ENCODE results near the gene NCBP3.

DNA sequence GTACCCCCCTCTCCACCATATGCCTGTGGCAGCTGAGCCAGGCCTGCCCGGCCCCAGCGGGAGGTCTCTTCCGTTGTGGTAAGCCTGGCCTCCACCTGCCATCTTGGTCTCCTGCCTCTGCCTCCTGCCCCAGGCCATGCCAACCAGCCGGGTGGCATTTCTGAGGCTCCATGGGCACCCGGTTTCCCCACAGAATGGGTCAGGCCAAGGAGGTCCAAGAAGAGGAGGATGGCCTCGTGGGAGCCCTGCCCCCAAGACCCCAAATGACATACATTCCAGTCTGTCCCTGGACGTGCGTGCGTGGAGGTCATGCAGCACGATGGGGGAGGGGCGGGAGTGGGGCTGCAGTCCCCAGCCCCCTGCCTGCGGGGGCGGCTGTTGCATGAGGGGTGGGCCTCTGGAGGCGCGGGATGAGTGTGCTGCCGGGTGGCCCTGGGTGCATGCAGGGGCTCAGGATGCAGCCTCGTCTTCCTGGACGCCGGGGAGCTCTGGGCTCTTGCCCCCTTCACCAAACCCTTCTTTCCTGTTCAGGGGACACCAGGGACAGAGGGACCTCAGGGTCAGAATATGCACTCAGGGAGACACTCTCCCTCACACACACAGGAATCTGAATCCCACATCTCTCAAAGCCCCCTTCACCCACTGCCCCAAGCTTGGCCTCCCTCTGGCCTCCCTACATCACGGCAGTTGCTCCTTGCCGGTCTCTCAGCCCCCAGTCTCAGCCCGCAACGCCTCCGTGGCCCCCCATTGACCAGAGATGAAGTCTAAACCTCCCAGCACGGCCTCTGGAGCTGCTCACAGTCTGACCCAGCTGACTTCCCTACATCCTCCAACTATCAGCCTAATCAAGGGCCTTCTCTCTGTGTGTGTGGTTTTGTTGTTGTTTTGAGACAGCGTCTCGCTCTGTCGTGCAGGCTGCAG is 16.0 kb upstream of the NCBP3 start:
- TF ChIP-seq CTCF (IDR thresholded peaks at IDR 0.05; ENCODE audit: low read depth, low read length) (no peak), POLR2A (IDR thresholded peaks at IDR 0.05; ENCODE audit: extremely low read depth, insufficient read length) (no peak), MYC (IDR thresholded peaks at IDR 0.05; ENCODE audit: low read depth, low read length) (no peak)
- TF ChIP-seq, protein P1, sequence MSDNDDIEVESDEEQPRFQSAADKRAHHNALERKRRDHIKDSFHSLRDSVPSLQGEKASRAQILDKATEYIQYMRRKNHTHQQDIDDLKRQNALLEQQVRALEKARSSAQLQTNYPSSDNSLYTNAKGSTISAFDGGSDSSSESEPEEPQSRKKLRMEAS (IDR thresholded peaks at IDR 0.05; ENCODE audit: low read depth, low read length): no peak
